Endothelial cell of umbilical vein (primary cell): Measurements from ENCODE around the gene LRRN1. TPM values are rescaled to one million over a fixed set of nuclear protein-coding genes. Genes with fewer than 3 reads are reported as not detected.
"Not testable (repeated sequence)": the region's sequence is repeated elsewhere in the genome, so short reads cannot be mapped to it uniquely, and the experiment has no call there.

Source experiments
- BruUV-seq: library from RNA; stranded (reverse); fragments of 400-500 nt; replicated peaks from 2 replicates; lab custom pipeline; 2021; lab: Mats Ljungman, UMichigan
- CTCF ChIA-PET: fragments of 300-600, 350-600 bp; sonication (Branson Sonifier 250); formaldehyde crosslinking; loops from one replicate; lab custom pipeline; 2021; ENCODE audit warnings: antibody characterized with exemption, inconsistent platforms; lab: Charles Lee
- POLR2A ChIA-PET: fragments of 300-600, 350-600 bp; sonication (Branson Sonifier 250); formaldehyde crosslinking; loops from one replicate; lab custom pipeline; 2021; ENCODE audit warnings: antibody characterized with exemption, inconsistent platforms; lab: Charles Lee
- DNase-seq: peaks from one replicate; pipeline ENCODE4 v3.0.0-alpha.2; 2011; ENCODE audit warnings: low read depth, low spot score
- FAIRE-seq: peaks from 2 replicates; lab custom pipeline; 2011; peaks lifted over from hg19 to GRCh38; lab: Jason Lieb, UNC
- H2AFZ ChIP-seq: 2 replicates; pipeline ENCODE4 v1.6.0; 2012; ENCODE audit warnings: low read depth, low read length, control low read depth, inconsistent platforms
- H3K27ac ChIP-seq: 2 replicates; pipeline ENCODE4 v1.5.1; 2011; ENCODE audit warnings: low read depth, mild to moderate bottlenecking, control low read depth, low read length, moderate library complexity; ENCODE audit not compliant: insufficient read depth
- H3K27me3 ChIP-seq, 2 experiments: 2 replicates each; pipeline versions ENCODE4 v1.6.0 to v1.6.1; 2011; ENCODE audit warnings: low read length in 2 of 2, mixed read lengths in 1 of 2; ENCODE audit not compliant: control insufficient read depth in 2 of 2, insufficient read depth in 2 of 2
- H3K36me3 ChIP-seq, 2 experiments: 2 replicates in 1 of 2; 3 replicates in 1 of 2; pipeline ENCODE4 v1.5.1; 2011; ENCODE audit warnings: low read length in 2 of 2, mild to moderate bottlenecking in 1 of 2, moderate library complexity in 1 of 2; ENCODE audit not compliant: control insufficient read depth in 2 of 2, insufficient read depth in 2 of 2; ENCODE audit errors: extremely low read depth in 1 of 2
- H3K4me1 ChIP-seq: 3 replicates; pipeline ENCODE4 v1.5.1; 2011; ENCODE audit warnings: mild to moderate bottlenecking, low read length; ENCODE audit not compliant: control insufficient read depth, insufficient read depth; ENCODE audit errors: extremely low read depth
- H3K4me2 ChIP-seq: 2 replicates; pipeline ENCODE4 v1.6.1; 2011; ENCODE audit warnings: low read length, control low read depth, mixed read lengths; ENCODE audit not compliant: insufficient read depth
- H3K4me3 ChIP-seq, 3 experiments: fragments of 200-600 bp in 1 of 3; sonication (generic), shearing (Covaris generic) in 1 of 3; replicated peaks in 1 of 3; 2 replicates each; pipeline ENCODE4 v1.5.1; 2011 to 2016; ENCODE audit warnings: control low read depth in 3 of 3, low read length in 3 of 3, mild to moderate bottlenecking in 2 of 3, inconsistent platforms in 1 of 3, low read depth in 1 of 3, moderate library complexity in 1 of 3; ENCODE audit not compliant: insufficient read depth in 1 of 3
- H3K79me2 ChIP-seq: 2 replicates; pipeline ENCODE4 v1.6.0; 2012; ENCODE audit warnings: low read length, inconsistent platforms; ENCODE audit not compliant: control insufficient read depth, insufficient read depth
- H3K9ac ChIP-seq: replicated peaks from 2 replicates; pipeline ENCODE3; 2011; ENCODE audit warnings: low read length, control low read depth; ENCODE audit not compliant: insufficient read depth; ENCODE audit errors: extremely low read depth
- H3K9me1 ChIP-seq: replicated peaks from 3 replicates; pipeline ENCODE4 v1.6.0; 2011; ENCODE audit warnings: mild to moderate bottlenecking, low read length; ENCODE audit not compliant: control insufficient read depth, insufficient read depth; ENCODE audit errors: extremely low read depth
- H3K9me3 ChIP-seq: replicated peaks from 2 replicates; pipeline ENCODE4 v1.5.1; 2012; ENCODE audit warnings: low read length, inconsistent platforms; ENCODE audit not compliant: control insufficient read depth, insufficient read depth
- H4K20me1 ChIP-seq: replicated peaks from 2 replicates; pipeline ENCODE3; 2011; ENCODE audit warnings: mild to moderate bottlenecking, low read length; ENCODE audit not compliant: control insufficient read depth, insufficient read depth; ENCODE audit errors: extremely low read depth
- CTCF ChIP-seq, 2 donors: IDR thresholded peaks; 1 replicate in 1 of 2; 2 replicates in 1 of 2; pipeline ENCODE4 v1.5.1; 2011; ENCODE audit warnings: low read length in 2 of 2, mild to moderate bottlenecking in 2 of 2, moderate library complexity in 2 of 2, control low read depth in 1 of 2, inconsistent platforms in 1 of 2, low read depth in 1 of 2; ENCODE audit not compliant: insufficient read depth in 1 of 2; ENCODE audit errors: extremely low read depth in 1 of 2
- EZH2 ChIP-seq: IDR thresholded peaks from 2 replicates; pipeline ENCODE4 v1.6.1; 2012; ENCODE audit warnings: borderline replicate concordance, low read depth, mild to moderate bottlenecking, moderate library complexity, low read length, inconsistent platforms; ENCODE audit not compliant: severe bottlenecking
- FOS ChIP-seq: IDR thresholded peaks from 2 replicates; pipeline ENCODE4 v1.6.1; 2011; ENCODE audit warnings: mild to moderate bottlenecking, low read length, moderate library complexity, borderline replicate concordance; ENCODE audit not compliant: insufficient read depth
- GATA2 ChIP-seq: IDR thresholded peaks from 2 replicates; pipeline ENCODE4 v1.7.0; 2011; ENCODE audit warnings: low read depth, mild to moderate bottlenecking, moderate library complexity, mixed read lengths, low read length; ENCODE audit not compliant: insufficient read length, insufficient read depth
- JUN ChIP-seq: IDR thresholded peaks from 2 replicates; pipeline ENCODE4 v1.6.1; 2011; ENCODE audit warnings: borderline replicate concordance, low read depth; ENCODE audit not compliant: insufficient read length, insufficient read depth
- MYC ChIP-seq: IDR thresholded peaks from one replicate; pipeline ENCODE4 v1.6.1; 2011; ENCODE audit warnings: mild to moderate bottlenecking, low read depth, low read length
- POLR2A ChIP-seq: IDR thresholded peaks from 2 replicates; pipeline ENCODE4 v1.6.1; 2012; ENCODE audit warnings: low read depth, mild to moderate bottlenecking, control low read depth, low read length
- POLR2AphosphoS5 ChIP-seq: IDR thresholded peaks from 2 replicates; pipeline ENCODE4 v1.6.1; 2012; ENCODE audit warnings: low read depth, mild to moderate bottlenecking, control low read depth, low read length, moderate library complexity; ENCODE audit not compliant: insufficient read depth
- dilution Hi-C: fragments of 300-500 bp; cut with MboI; formaldehyde crosslinking; loops from one replicate; pipeline ENCODE4 v1.15.0; 2019; ENCODE audit warnings: low sequenced_read_pairs; ENCODE audit not compliant: extremely low pct_ligation_motif_present
- intact Hi-C: fragments of 100-400 bp; cut with micrococcal nuclease; formaldehyde crosslinking; loops from one replicate; pipeline ENCODE4 v1.10.0; 2022
- polyA plus RNA-seq, 4 experiments: library from polyadenylated mRNA; depleted of rRNA in 3 of 4; stranded (reverse) in 3 of 4; unstranded in 1 of 4; fragments of >200 nt; gene quantifications; 2 replicates each; pipeline versions ENCODE4 v1.2.1 to v1.2.3, GENCODE V29; 2011 to 2012; ENCODE audit warnings: missing spikeins in 1 of 4
- total RNA-seq: library from RNA; stranded (reverse); gene quantifications from 2 replicates; pipeline ENCODE4 v1.2.3, GENCODE V29; 2021
- TF ChIP-seq, protein P1 (sequence below): IDR thresholded peaks from 2 replicates; pipeline ENCODE4 v1.6.1; 2011; ENCODE audit not compliant: insufficient read depth, insufficient read length

LRRN1 gene
- total and polyA plus RNA-seq, 2 donors (not counting 3 experiments of a cell fraction or from before 2014, with no cell fraction given): 0.04 TPM; not detected in 1

DNA sequence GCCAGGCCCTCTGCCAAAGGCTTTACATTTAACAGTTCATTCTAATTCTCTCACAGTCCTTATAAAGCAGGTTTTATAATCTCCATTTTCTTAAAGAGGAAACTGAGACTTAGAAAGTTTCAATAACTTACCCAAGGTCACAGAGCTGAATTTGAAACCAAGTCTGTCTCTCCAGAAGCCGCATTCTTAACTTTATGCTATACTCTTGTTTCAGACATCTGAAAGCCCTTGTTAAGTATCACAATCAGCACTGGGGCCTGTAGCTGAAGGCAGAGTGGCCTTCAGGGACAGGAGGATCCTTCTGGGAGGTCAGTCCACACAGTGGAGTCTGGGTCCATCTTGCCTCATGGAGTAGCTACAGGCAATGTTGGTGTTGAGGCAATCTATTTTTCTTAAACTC is 27.9 kb downstream of the LRRN1 start:
- no TSS peak for BruUV-seq
- CTCF ChIA-PET: no interaction called here
- POLR2A ChIA-PET: no interaction called here

GRCh38 chr3:3828417-3828816 is 29.2 kb downstream of the LRRN1 start:
- H3K27me3 ChIP-seq, intact Hi-C loops, BruUV-seq: not testable (repeated sequence)

More for the DNA sequence above, 27.9 kb downstream of the LRRN1 start:
- dilution Hi-C loops (no loop called here), intact Hi-C loops (no loop called here)
- no peak for TF ChIP-seq FOS
- no peak for TF ChIP-seq POLR2A
- TF ChIP-seq EZH2: no peak
- no peak for TF ChIP-seq GATA2
- no peak for TF ChIP-seq CTCF (IDR thresholded peaks at IDR 0.05; ENCODE audit: extremely low read depth in 1 of 2, insufficient read depth in 1 of 2, low read depth in 1 of 2, low read length in 2 of 2)
- TF ChIP-seq POLR2AphosphoS5: no peak
- TF ChIP-seq JUN: no peak
- TF ChIP-seq, protein P1, sequence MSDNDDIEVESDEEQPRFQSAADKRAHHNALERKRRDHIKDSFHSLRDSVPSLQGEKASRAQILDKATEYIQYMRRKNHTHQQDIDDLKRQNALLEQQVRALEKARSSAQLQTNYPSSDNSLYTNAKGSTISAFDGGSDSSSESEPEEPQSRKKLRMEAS: no peak
- TF ChIP-seq MYC: no peak
- Histone ChIP-seq H3K9me1 (no peaks in the 10 kb centered on the region), H3K9ac (no peak overlapping the region), H3K27ac (no peak overlapping the region), H4K20me1 (no peaks in the 10 kb centered on the region), H3K4me1 (no peaks in the 10 kb centered on the region), H3K4me3 (no peak overlapping the region), H3K36me3 (no peaks in the 10 kb centered on the region), H3K79me2 (no peaks in the 10 kb centered on the region), H3K27me3 (no peaks in the 10 kb centered on the region), H3K9me3 (peaks cover 6% of the 10 kb centered on the region), H3K4me2 (no peak overlapping the region), H2AFZ (no peak overlapping the region)
- DNase-seq: no peak
- FAIRE-seq: no peak

More at GRCh38 chr3:3828417-3828816, 29.2 kb downstream of the LRRN1 start:
- H3K79me2 ChIP-seq, dilution Hi-C loops, H2AFZ ChIP-seq, H3K4me3 ChIP-seq, H3K9me3 ChIP-seq, H3K4me1 ChIP-seq, H3K9ac ChIP-seq, CTCF ChIA-PET, H3K36me3 ChIP-seq, H3K4me2 ChIP-seq, DNase-seq, POLR2A ChIA-PET, FAIRE-seq, H3K9me1 ChIP-seq, H4K20me1 ChIP-seq, H3K27ac ChIP-seq: not testable (repeated sequence)
